HPDE6-E6E7 (cell line): Measurements from ENCODE around the gene ANAPC16.
"Not testable (repeated sequence)": the region's sequence is repeated elsewhere in the genome, so short reads cannot be mapped to it uniquely, and the experiment has no call there.

Experiments
- DNase-seq: peaks from one replicate; pipeline ENCODE4 v3.0.0; 2011; ENCODE audit warnings: missing footprints; ENCODE audit errors: extremely low spot score

Gene ANAPC16

DNA sequence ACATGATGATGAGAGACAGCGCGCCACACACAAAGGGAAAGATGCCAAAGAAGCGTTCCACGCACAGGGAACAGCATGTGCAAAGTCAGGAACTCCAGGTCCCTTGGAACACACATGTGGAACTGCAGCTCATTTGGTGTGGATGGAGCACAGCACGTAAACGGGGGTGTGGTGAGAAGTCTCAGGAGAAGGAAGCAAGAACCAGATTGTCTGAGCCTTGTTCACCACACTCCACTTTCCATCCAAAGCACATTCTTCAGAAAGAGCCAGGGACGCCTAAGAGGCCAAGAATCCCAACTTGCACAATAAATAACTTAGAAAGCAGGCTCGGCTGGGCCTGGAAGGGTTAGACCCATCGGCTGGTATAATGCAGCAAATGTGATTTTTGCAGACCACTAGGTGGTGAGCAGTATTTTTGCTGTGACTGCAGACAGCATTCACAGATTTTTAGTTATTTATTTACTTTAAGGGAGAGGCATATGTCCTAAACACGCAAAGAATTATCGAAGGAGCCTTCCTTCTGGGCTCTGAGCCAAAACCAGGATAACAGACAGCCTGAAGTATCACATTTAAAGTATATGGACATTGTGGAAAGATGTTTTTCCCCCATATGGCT lies 28.1 kb downstream of the ANAPC16 start:
- no peak for DNase-seq

DNA sequence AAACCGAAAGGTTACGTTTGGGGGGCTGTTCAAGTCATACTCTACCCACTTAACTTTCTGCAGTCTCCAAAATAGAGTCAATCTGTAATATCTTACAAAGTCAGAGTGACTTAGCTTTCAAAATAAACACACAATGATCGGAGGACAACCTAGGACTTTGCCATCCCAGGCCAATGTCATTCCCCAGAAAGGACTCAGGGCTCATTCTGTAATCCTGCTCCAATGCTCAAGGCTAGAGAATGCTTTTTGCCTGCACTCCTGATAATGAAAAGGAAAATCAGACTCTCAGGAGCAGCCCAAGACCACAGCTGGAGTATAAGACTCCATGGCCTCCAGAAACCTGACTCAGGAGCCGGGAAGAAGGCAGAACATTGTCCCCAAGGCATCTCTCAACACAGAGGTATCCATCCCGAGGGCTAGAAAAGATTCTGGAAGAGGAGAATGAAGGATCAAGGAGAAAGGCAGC lies 28.8 kb downstream of the ANAPC16 start:
- DNase-seq, result no peak

DNA sequence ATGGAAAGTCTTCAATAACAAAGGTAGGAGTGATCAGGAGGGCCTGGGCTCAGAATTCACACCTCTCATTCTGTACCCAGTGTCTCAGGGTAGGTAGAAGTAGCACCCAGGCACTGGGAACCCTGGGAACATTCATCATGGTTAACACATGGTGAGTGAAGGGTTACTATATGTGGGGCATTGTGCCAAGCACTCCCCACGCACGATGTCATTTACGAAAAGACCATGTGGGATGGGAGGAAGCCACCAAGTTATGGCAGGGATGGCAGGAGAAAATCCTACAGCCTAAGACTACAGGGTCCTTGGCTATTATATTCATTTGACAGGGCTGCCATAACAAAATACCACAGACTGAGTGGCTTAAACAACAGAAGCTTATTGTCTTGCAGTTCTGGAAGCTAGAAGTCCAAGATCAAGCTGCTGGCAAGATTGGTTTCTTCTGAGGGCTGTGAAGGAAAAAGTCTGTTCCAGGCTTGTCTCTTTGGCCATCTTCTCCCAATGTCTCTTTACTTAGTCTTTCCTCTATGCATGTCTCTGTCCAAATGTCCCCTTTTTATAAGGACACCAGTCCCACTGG lies 30.2 kb downstream of the ANAPC16 start:
- DNase-seq, result no peak

DNA sequence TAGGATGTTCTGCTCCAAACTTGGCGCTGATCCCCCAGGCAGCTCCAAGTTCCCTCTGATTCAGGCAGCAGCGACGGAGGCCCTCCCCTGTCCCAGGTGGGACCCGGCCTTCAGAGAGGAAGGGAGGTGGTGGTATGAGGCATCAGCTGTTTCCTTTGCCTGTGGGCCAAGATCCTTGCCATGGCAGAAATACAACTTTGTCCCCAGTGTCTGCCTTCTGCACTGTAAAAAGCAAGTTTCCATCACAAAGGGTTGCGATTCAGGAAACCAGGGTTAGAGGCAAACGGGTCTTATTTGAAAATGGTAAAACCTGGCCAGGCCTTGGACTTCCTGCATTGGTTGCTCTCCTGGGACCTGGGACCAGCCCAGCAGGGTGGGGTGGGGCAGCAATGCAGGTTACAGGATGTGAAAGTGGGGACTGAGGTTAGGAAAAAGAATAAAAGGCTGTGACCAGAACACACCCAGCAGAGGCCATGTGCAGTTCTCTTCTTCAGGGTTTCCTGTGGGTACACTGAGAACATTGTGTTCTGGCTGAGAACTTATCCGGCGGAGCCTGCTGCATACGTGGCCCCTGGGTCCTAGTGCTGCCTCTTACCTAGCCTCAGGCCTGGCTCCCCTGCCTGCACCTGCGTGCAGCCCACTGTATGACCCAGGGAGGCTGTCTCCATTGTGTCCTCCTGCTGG lies 32.8 kb downstream of the ANAPC16 start:
- DNase-seq, result peak; percentile 70

DNA sequence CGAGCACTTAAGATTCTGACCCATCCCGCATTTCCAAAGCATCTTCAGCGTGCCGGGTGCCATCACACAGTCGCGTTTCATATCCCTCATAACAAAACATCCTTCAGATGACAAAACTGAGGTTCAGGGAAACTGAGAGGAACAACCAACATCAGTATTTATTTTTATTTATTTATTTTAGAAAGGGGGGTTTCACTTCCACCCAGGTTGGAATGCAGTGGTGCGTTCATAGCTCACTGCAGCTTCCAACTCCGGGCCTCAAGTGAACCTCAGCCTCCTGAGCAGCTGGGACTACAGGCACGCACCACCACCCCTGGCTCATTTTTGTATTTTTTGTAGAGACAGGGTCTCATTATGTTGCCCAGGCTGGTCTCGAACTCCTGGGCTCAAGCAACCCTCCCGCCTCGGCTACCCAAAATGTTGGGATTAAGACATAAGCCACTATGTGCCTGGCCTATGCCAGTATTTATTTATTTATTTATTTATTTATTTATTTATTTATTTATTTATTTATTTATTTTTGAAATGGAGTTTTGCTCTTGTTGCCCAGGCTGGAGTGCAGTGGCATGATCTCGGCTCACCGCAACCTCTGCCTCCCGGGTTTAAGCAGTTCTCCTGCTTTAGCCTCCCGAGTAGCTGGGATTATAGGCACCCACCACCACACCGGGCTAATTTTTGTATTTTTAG lies 33.5 kb downstream of the ANAPC16 start:
- DNase-seq, result not testable (repeated sequence)

DNA sequence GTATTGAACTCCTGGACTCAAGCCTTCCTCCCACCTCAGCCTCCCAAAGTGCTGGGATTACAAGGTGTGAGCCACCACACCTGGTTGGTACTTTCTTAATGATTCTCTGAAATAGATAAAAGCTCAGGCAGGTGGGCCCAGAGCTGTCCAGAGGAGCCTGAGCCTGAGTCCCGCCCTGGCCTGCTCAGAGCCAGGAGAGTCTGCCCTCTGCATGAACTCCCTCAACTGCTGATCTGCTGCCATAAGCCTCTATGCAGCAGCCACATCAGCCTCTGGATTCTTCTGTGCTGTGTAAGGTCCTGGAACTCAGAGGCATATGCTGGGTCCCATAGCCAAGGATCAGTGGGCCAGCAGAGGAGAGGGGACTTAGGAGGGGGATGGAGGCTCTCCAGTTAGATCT lies 34.9 kb downstream of the ANAPC16 start:
- no peak for DNase-seq

DNA sequence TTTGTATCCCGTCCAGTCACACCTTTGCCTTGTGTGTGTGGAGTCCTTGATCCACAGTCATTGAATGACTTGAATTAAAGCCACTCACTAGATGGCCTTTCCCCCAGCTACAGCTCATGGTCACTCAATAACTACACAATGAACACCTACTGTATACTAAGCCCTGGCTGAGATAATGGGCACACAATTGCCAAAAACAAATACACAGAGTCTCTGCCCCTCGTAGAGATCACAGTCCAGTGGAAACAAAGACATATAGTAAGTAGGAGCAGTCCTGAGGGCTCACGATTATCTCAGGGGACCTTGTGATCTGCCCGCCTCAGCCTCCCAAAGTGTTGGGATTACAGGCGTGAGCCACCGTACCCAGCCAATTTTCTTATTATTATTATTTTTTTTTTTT lies 35.8 kb downstream of the ANAPC16 start:
- DNase-seq, result no peak

DNA sequence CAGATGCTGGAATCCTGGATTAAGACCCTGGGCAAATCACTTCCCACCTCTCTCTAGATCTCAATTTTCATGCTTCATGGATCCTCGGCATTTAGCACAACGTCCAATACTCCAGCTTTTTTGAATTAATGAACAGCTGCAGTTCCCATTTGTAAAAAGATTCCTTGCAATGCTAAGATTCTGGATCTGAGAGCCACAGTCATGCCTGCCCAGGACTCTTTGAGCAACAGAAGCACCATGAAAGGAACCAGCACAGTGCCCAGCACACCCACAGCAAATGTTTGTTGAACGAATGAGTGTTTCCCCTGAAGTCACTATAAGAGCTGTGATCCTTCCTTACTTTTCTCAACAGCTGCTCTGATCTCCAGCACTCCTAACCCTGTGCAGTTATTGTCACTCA lies 37.2 kb downstream of the ANAPC16 start:
- no peak for DNase-seq

DNA sequence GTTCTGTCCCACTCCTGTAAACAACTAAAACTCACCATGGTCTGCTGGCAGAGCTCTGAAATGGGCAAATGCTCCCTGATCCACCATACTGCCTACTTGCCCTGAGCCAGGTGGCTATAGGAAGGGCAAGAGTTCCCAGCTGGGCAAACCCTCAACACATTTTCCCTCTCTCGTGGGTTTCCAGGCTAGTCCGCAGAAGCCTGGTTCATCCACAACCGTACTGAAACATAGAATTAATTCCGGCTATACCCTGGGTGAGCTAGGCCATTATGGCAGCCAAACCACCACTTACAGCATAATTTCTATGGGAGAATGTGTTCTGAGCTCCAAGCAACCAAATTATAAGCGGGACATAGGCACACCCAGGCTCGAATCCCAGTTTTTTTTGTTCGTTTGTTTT lies 37.8 kb downstream of the ANAPC16 start:
- DNase-seq, result no peak

DNA sequence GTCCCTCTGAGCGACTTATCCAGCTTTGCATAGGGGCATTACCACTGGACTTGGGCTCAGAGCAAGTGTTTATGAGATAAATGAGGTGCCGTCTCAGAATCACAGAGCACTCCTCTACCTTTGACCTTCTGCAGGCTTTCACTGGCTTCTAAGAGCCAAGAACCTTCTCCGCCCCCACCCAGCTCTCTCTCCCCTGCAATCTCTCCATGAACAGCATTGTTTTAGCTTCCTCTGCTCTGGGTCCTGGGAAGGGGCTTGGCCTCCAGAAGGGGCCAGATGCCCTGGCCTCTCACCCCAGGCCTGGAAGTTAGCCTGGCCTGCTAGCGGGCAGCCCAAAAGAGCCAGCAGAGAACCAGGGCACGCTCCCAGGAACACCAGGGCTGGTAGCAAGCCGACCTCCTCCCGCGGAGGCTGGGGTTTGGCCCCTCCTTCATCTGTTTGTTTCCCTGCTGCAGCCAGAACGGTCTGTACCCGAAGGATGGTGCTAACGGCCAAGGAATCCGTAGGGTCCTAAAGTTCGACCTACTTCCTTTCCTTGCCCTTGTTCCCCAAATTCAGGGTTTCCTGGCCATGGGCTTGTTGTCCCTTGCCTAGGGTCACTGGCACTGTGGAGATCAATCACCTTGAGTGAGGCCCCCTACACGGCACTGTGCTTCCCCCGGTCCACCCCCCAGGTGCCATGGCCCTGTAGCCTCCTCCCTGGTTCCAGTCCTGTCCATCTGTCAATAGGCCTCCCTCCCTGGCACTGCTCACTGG lies 39.2 kb downstream of the ANAPC16 start:
- DNase-seq, result no peak

DNA sequence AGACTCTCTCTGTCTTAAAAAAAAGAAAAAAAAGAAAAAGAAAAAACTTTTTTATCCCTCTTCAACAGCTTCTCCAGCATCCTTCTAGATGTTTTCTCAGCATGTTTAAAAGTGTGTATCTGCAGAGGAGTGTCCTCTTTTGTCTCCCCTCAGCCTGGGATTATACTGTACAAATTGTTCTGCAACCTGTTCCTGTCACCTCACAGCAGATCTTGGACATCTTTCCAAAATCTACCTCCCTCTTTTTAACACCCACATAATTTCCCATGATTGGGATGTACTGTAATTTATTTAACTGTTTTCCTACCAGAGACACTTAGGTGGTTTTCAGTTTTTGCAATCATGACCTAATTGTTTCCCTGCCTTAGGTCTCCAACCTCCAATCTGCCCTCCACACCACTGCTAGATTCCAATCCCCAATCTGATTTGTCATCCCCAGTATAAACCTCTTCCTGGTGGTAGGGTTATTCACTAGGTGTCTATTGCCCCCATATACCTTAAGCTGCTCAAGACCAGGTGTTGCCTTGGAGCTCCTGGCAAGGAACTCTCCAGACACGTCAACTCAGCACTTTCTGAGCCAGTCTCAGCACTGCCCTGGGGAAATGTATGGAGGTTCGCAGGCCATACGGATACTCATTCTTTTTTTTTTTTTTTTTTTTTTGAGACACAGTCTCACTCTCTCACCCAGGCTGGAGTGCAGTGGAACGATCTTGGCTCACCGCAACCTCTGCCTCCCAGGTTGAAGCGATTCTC lies 40.3 kb downstream of the ANAPC16 start:
- no peak for DNase-seq

DNA sequence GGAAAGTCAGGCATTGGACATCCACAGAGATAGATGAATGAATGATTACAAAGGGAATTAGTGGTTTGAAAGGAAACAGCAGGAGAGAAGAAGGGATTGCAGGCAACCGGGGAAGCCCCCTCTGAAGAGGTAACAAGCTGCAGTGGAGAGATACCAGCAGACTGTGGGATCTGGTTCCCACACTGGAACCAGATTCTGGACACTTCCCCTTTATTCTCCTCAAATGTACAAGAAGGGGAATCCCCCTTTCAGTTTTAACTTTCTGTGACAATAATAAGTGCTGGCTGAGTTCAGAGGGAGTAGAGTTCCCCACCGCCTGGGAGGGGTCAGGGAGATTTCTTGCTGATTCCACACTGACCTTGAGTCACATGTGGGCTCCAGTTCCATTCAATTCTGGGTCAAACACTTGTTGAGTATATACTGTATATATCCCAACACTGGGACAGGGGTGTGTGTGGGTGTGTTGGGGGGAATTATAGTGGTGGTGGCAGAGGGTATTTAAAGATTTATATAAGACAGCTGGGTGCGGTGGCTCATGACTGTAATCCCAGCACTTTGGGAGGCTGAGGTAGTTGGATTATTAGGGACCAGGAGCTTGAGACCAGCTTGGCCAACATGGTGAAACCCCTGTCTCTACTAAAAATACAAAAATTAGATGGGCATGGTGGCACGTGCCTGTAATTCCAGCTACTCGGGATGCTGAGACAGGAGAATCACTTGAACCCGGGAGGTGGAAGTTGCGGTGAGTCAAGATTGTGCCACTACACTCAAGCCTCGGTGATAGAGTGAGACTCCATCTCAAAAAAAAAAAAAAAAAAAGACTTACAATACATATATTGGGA lies 41.5 kb downstream of the ANAPC16 start:
- no peak for DNase-seq

DNA sequence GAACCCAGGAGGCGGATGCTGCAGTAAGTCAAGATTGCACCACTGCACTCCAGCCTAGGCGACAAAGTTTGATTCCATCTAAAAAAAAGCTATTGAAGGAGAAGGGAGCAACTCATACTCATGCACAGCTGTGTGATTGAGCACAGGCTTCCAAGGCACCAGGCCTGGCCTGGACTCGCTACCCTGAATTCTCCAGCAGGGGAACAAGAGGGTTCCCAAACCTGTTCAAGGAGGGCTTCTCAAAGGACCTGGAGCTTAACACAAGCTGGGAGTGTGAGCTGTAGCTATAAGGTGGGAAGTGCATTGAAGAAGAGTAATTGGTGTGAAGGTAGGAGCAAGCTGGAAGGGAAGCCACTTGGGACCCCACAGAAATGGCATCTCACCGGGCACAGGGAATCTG lies 42.8 kb downstream of the ANAPC16 start:
- DNase-seq, result no peak

DNA sequence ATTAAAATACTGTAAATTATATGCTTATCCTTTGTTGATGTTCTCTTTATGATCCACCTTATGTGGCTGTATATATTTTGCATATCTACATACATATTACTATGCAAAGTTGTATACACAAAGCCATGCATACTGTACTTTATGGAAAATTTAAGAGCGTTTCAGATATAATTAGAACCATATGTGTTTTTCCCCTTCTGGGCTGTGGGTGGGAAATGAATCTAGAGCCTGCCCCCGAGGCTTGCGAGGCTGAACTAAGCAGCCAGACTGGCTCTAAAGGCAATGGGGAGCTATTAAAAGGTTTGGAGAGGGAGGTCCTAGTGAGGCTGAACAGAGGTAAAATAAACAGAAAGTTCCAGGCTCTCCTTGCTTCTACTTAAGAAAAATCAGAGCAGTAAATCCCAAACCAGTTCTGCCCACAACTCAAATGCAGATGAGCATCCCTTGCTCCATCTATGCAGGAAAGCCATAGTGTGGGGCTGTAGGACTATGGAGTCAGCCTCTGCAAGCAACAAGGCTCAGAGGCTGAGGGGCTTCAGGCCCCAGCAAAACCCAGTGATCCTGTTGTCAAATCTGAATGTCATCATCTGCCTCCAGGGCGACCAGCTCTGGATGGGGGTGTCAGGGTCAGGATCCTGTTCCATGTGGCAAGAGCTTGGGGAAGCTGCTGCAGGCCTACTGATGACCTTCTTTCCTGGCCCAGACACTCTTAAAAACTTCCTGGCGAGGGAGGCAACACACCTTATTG lies 43.9 kb downstream of the ANAPC16 start:
- DNase-seq, result no peak

DNA sequence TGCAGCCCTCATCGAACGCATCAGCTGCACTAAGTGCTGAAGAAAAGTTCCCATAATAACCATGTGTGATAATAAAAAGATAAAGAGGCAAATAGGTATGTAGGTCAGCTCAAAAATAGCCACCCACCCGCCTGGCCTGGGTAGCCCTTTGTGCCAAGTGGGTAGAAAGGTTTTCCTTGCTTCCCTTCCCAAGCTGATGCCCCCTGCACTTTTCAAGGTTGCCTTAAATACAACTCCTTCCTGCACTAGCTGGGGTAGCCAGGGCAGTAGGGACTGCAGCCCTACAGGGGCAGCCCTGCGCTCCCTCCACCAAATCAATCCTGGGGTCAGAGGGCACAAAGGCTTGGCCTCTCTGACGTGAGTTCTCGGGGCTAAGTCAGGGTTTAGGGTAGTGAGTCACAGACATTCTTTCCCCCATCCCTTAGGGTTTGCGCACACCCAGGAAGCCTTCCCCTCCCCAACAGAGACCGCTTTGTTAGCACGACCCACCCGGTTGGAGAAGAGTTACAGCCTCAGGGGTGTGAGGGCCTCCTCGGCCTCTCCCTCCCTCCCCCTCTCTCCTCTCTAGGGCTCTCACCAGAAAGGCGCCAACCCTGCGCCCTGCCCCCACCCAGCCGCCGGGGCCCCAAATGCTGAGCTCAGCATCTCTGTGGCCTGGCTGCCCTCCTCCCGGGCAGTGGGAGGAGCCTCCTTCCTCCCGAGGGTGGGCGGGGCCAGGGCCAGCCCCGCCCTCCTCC lies 44.6 kb downstream of the ANAPC16 start:
- peak; percentile 85 for DNase-seq

DNA sequence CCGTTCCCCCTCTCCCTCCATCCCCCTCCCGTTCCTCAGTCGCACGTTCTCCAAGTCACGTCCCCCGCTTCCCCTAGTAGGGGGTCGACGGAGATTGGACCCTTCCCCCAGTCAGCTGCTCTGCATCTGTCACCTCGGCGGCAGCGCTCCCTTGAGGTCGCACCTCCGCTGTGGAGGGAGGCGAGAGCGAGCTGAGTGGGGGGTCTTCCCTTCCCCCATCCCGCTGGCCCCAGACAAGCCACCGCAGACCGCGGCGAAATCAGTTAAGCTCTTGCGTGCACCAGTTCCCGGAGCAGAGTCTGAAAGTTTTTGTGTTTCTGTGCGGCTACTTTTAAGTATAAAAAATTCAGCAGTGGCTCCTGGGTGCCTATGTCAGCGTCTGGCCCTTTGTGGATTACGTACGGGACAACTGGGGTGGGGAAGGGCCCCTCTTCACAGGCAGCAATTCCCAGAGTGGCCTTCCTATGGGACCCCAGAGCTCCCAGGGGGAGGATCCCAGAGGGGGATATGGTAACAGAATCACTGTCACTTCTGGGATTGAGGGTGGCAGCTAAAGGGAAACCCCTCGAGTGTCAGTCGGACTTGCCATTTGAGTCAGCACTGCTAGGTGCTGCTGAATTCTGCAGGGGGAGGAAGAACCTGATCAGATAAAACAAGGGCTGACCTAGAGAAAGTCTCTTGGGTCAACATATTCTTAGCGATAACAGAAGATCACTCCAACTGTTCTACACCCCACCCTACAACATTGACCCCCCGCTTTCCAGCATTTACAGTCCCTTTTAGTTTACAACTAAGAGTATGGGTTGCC lies 45.4 kb downstream of the ANAPC16 start:
- DNase-seq, result no peak

DNA sequence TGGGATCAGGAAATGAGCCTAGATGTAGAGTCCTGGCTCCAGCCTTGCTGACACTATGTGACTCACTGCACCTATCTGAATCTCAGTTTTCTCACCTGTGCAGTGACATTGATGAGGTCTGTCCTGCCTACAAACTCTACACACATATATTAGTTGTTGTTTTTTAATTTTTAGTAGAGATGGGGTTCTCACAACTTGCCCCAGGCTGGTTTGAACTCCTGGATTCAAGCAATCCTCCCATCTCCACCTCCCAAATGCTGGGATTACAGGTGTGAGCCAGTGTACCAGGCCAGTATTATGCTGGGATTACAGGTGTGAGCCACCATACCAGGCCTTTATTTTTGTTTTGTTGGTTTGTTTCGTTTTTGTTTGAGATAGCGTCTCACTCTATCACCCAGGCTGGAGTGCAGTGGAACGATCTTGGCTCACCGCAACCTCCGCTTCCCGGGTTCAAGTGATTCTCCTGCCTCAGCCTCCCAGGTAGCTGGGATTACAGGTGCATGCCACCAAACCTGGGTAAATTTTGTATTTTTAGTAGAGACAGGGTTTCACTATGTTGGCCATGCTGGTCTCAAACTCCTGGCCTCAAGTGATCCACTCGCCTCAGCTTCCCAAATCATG lies 46.1 kb downstream of the ANAPC16 start:
- no peak for DNase-seq
